ENCODE results near the gene MIEF1.

The MIEF1 gene

DNA sequence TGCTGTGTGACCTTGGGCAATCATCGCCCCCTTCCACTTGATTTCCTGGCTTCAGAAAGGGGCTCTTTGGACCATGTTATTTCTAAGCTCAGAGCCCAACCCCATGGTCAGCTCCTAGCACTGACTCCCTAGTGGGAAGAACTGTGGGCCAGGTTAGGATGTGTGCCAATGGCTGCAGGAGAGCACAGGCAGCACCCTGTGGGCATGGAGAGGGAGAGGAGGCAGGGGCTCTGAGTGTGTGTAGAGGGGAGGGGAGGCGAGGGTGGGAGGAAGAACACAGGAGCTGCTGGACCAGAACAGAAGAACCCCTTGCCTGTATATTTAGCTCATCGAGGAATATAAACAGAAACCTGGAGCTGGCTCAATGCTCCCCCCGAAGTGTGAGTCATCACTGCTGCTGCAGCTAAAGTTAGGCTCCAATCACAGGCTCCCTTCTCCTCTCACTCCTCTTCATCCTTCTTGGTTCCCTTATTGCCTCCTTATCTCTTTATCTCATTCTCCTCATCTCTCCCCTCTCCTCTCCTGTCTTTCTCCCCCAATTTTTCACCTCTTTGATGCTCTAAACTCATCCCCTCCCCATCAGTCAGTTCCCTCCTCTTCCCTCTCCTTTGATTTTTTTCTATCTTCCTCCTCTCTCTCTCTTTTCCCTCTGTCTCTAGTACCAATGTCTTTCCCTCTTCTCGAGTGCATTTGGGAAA, 44.9 kb downstream of the MIEF1 start:
- no peaks in the 10 kb centered on the region for H3K36me3 ChIP-seq (ENCODE audit: control insufficient read depth, insufficient read depth, low read length)

GRCh38 chr22:39547587-39547947, 45.5 kb downstream of the MIEF1 start:
- no peak for TF ChIP-seq CTCF (IDR thresholded peaks at IDR 0.05)
- Histone ChIP-seq H3K9me3 (ENCODE audit: control insufficient read depth, low read length) (no peaks in the 10 kb centered on the region), H3K79me2 (no peaks in the 10 kb centered on the region), H3K4me2 (ENCODE audit: low read length) (no peak overlapping the region), H2AFZ (no peak overlapping the region), H3K36me3 (ENCODE audit: control insufficient read depth, insufficient read depth, low read length) (no peaks in the 10 kb centered on the region), H3K9ac (no peak overlapping the region), H3K4me3 (ENCODE audit: low read depth, low read length) (no peak overlapping the region), H3K4me1 (no peaks in the 10 kb centered on the region), H3K27ac (no peak overlapping the region), H3K27me3 (ENCODE audit: control insufficient read depth, insufficient read depth, low read length) (no peaks in the 10 kb centered on the region)

More for the DNA sequence above, 44.9 kb downstream of the MIEF1 start:
- H2AFZ ChIP-seq: no peak overlapping the region
- no peak overlapping the region for H3K4me3 ChIP-seq (ENCODE audit: low read depth, low read length)
- no peaks in the 10 kb centered on the region for H3K79me2 ChIP-seq
- H3K4me2 ChIP-seq (ENCODE audit: low read length): no peak overlapping the region
- H3K27me3 ChIP-seq (ENCODE audit: control insufficient read depth, insufficient read depth, low read length): no peaks in the 10 kb centered on the region
- H3K9me3 ChIP-seq (ENCODE audit: control insufficient read depth, low read length): no peaks in the 10 kb centered on the region
- no peaks in the 10 kb centered on the region for H3K4me1 ChIP-seq
- TF ChIP-seq CTCF (IDR thresholded peaks at IDR 0.05): no peak
- no peak overlapping the region for H3K9ac ChIP-seq
- H3K27ac ChIP-seq: no peak overlapping the region

DNA sequence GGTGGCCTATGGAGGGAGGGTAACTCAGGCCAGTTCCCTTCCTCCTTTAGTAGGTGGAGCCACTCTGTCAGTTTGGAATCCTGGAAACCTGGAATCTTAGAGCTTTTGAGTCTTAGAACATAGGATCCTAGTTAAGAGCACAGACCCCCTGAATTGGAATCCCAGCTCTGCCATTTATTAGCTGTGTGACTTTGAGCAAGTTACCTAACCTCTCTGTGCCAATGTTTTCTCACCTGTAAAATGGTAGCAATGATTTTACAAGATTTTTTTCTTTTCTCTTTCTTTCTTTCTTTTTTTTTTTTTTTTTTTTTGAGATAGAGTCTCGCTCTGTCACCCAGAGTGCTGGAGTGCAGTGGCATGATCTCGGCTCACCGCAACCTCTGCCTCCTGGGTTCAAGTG, 51.3 kb downstream of the MIEF1 start:
- Histone ChIP-seq H3K27me3 (ENCODE audit: control insufficient read depth, insufficient read depth, low read length) (no peaks in the 10 kb centered on the region), H3K4me3 (ENCODE audit: low read depth, low read length) (no peak overlapping the region), H3K36me3 (ENCODE audit: control insufficient read depth, insufficient read depth, low read length) (no peaks in the 10 kb centered on the region), H3K9me3 (ENCODE audit: control insufficient read depth, low read length) (no peaks in the 10 kb centered on the region), H3K79me2 (no peaks in the 10 kb centered on the region), H3K4me1 (no peaks in the 10 kb centered on the region), H2AFZ (no peak overlapping the region), H3K9ac (no peak overlapping the region), H3K4me2 (ENCODE audit: low read length) (no peak overlapping the region), H3K27ac (no peak overlapping the region)
- TF ChIP-seq CTCF (IDR thresholded peaks at IDR 0.05): no peak

DNA sequence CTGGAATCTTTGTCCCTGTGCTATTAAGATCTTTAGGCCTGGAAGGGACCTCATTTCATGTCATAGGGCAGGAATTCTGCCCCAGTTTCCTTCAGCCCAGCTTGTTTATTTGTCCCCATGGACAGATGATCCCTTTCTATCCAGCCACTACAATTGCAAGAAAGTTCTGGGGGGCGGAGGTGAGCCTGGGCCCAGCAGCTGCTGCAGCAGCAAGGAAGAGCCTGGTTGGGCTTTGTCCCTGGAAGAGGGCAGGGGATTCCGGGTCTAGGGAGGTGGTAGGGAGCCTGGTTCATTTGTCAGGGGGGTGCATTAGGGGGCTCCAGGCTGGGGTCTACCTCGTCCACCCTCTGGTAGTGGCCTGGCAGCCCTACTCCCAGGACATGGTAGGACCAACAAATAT, 52.1 kb downstream of the MIEF1 start:
- H3K4me2 ChIP-seq (ENCODE audit: low read length): no peak overlapping the region
- no peak overlapping the region for H3K4me3 ChIP-seq (ENCODE audit: low read depth, low read length)
- TF ChIP-seq CTCF (IDR thresholded peaks at IDR 0.05): no peak
- no peaks in the 10 kb centered on the region for H3K4me1 ChIP-seq
- no peaks in the 10 kb centered on the region for H3K27me3 ChIP-seq (ENCODE audit: control insufficient read depth, insufficient read depth, low read length)
- H3K36me3 ChIP-seq (ENCODE audit: control insufficient read depth, insufficient read depth, low read length): no peaks in the 10 kb centered on the region
- no peaks in the 10 kb centered on the region for H3K79me2 ChIP-seq
- H3K9me3 ChIP-seq (ENCODE audit: control insufficient read depth, low read length): no peaks in the 10 kb centered on the region
- H2AFZ ChIP-seq: no peak overlapping the region
- H3K9ac ChIP-seq: no peak overlapping the region
- H3K27ac ChIP-seq: no peak overlapping the region

Data from parathyroid adenoma (tissue), 2 donors.